IMR-90 (cell line): ENCODE data around the gene ZNF512. TPM values are rescaled to one million over a fixed set of nuclear protein-coding genes. Genes with fewer than 3 reads are reported as not detected.

ENCODE experiments used
- ATAC-seq: fragments of 200-7000 bp; cut with Tn5 transposase; 2 replicates; pipeline ENCODE4 v1.9.1; 2020; ENCODE audit warnings: low read depth, mild to moderate bottlenecking, moderate library complexity
- BruUV-seq: library from RNA; stranded (reverse); fragments of 400-500 nt; replicated peaks from 2 replicates; lab custom pipeline; 2021; lab: Mats Ljungman, UMichigan
- CTCF ChIA-PET: fragments of 300-600 bp; formaldehyde crosslinking; extraction: SDS; loops from one replicate; lab custom pipeline; 2021; ENCODE audit warnings: antibody characterized with exemption; lab: Yijun Ruan, JAX
- POLR2A ChIA-PET: fragments of 300-600 bp; sonication (Branson Sonifier 250); formaldehyde crosslinking; loops from one replicate; lab custom pipeline; 2022; ENCODE audit warnings: antibody characterized with exemption; ENCODE audit not compliant: unreplicated experiment; lab: Charles Lee
- DNase-seq: peaks from one replicate; pipeline ENCODE4 v3.0.0; 2013
- H2AFZ ChIP-seq: replicated peaks from 2 replicates; pipeline ENCODE3; 2013; ENCODE audit warnings: low read length, mild to moderate bottlenecking; ENCODE audit not compliant: poor library complexity
- H2AK5ac ChIP-seq: 2 replicates; pipeline ENCODE4 v1.6.1; 2013; ENCODE audit warnings: low read depth, low read length, inconsistent platforms
- H2AK9ac ChIP-seq: replicated peaks from 2 replicates; pipeline ENCODE3; 2013; ENCODE audit warnings: mild to moderate bottlenecking, low read depth, low read length, moderate library complexity; ENCODE audit not compliant: poor library complexity
- H2BK120ac ChIP-seq: 2 replicates; pipeline ENCODE4 v1.6.1; 2013; ENCODE audit warnings: low read depth, low read length, inconsistent platforms
- H2BK15ac ChIP-seq: 3 replicates; pipeline ENCODE4 v1.6.1; 2013; ENCODE audit warnings: low read depth, low read length, inconsistent platforms
- H2BK20ac ChIP-seq: 2 replicates; pipeline ENCODE4 v1.6.1; 2013; ENCODE audit warnings: low read depth, mild to moderate bottlenecking, inconsistent platforms, low read length, moderate library complexity
- H2BK5ac ChIP-seq: 2 replicates; pipeline ENCODE4 v1.6.1; 2013; ENCODE audit warnings: mild to moderate bottlenecking, low read depth, low read length, inconsistent platforms; ENCODE audit not compliant: poor library complexity, severe bottlenecking
- H3K14ac ChIP-seq: replicated peaks from 2 replicates; pipeline ENCODE4 v1.6.1; 2013; ENCODE audit warnings: low read depth, low read length, inconsistent platforms
- H3K18ac ChIP-seq: 2 replicates; pipeline ENCODE4 v1.6.1; 2013; ENCODE audit warnings: low read depth, low read length, control low read depth
- H3K23ac ChIP-seq: 2 replicates; pipeline ENCODE4 v1.6.1; 2013; ENCODE audit warnings: low read depth, low read length, inconsistent platforms
- H3K27ac ChIP-seq: 2 replicates; pipeline ENCODE4 v1.5.1; 2013; ENCODE audit warnings: mild to moderate bottlenecking, control low read depth, low read length; ENCODE audit not compliant: insufficient read depth
- H3K27me3 ChIP-seq: 2 replicates; pipeline ENCODE4 v1.6.1; 2013; ENCODE audit warnings: low read length; ENCODE audit not compliant: control insufficient read depth, insufficient read depth
- H3K36me3 ChIP-seq: 2 replicates; pipeline ENCODE4 v1.6.1; 2013; ENCODE audit warnings: low read length, mixed read lengths; ENCODE audit not compliant: control insufficient read depth, insufficient read depth
- H3K4ac ChIP-seq: 2 replicates; pipeline ENCODE4 v1.6.1; 2013; ENCODE audit warnings: low read depth, low read length, inconsistent platforms
- H3K4me1 ChIP-seq: 2 replicates; pipeline ENCODE4 v1.6.1; 2013; ENCODE audit warnings: low read length, mixed read lengths; ENCODE audit not compliant: control insufficient read depth, insufficient read depth
- H3K4me2 ChIP-seq: 2 replicates; pipeline ENCODE4 v1.6.1; 2013; ENCODE audit warnings: low read depth, mild to moderate bottlenecking, control low read depth, low read length, moderate library complexity
- H3K4me3 ChIP-seq: 2 replicates; pipeline ENCODE4 v1.5.1; 2013; ENCODE audit warnings: low read depth, mild to moderate bottlenecking, control low read depth, low read length, moderate library complexity; ENCODE audit not compliant: insufficient read depth
- H3K56ac ChIP-seq: 2 replicates; pipeline ENCODE4 v1.6.1; 2013; ENCODE audit warnings: low read length, inconsistent platforms; ENCODE audit not compliant: insufficient read depth; ENCODE audit errors: extremely low read depth
- H3K79me1 ChIP-seq, 2 experiments: 2 replicates each; pipeline ENCODE4 v1.6.1; 2013; ENCODE audit warnings: low read length in 2 of 2, inconsistent platforms in 1 of 2, low read depth in 1 of 2
- H3K9ac ChIP-seq: 2 replicates; pipeline ENCODE4 v1.6.1; 2013; ENCODE audit warnings: low read depth, low read length, control low read depth
- H3K9me1 ChIP-seq: 2 replicates; pipeline ENCODE4 v1.6.1; 2013; ENCODE audit warnings: low read length, inconsistent platforms; ENCODE audit not compliant: insufficient read depth
- H3K9me3 ChIP-seq: 2 replicates; pipeline ENCODE4 v1.6.1; 2013; ENCODE audit warnings: low read length; ENCODE audit not compliant: control insufficient read depth, insufficient read depth
- H4K20me1 ChIP-seq: 2 replicates; pipeline ENCODE4 v1.6.1; 2013; ENCODE audit warnings: low read length, inconsistent platforms; ENCODE audit not compliant: insufficient read depth
- H4K5ac ChIP-seq: 2 replicates; pipeline ENCODE4 v1.6.1; 2013; ENCODE audit warnings: mild to moderate bottlenecking, low read depth, low read length, control low read depth
- H4K8ac ChIP-seq, 2 experiments: 2 replicates each; pipeline ENCODE4 v1.6.1; 2013; ENCODE audit warnings: low read depth in 2 of 2, low read length in 2 of 2, control low read depth in 1 of 2, inconsistent platforms in 1 of 2
- H4K91ac ChIP-seq: 2 replicates; pipeline ENCODE4 v1.6.1; 2013; ENCODE audit warnings: low read depth, low read length, inconsistent platforms; ENCODE audit not compliant: insufficient read depth
- BHLHE40 ChIP-seq: fragments of 150-350 bp; IDR thresholded peaks from 2 replicates; pipeline ENCODE4 v1.6.1; 2016; ENCODE audit warnings: mild to moderate bottlenecking, low read depth, low read length
- CEBPB ChIP-seq: IDR thresholded peaks from 2 replicates; pipeline ENCODE4 v1.6.1; 2012; ENCODE audit warnings: low read depth, low read length, improper control_type of control experiment
- CHD1 ChIP-seq: IDR thresholded peaks from 2 replicates; pipeline ENCODE4 v1.6.1; 2012; ENCODE audit warnings: low read depth, low read length, improper control_type of control experiment
- CTCF ChIP-seq: conservative IDR thresholded peaks from 2 replicates; pipeline ENCODE4 v1.5.1; 2012; ENCODE audit warnings: mild to moderate bottlenecking, low read depth, low read length, improper control_type of control experiment
- ELK1 ChIP-seq: fragments of 150-350 bp; IDR thresholded peaks from 2 replicates; pipeline ENCODE4 v1.6.1; 2016; ENCODE audit warnings: low read depth, mild to moderate bottlenecking, low read length, moderate library complexity, borderline replicate concordance
- FOS ChIP-seq: fragments of 150-350 bp; IDR thresholded peaks from 2 replicates; pipeline ENCODE4 v1.6.1; 2016; ENCODE audit warnings: low read depth, low read length
- MAFK ChIP-seq: IDR thresholded peaks from 2 replicates; pipeline ENCODE4 v1.6.1; 2012; ENCODE audit warnings: low read depth, low read length, improper control_type of control experiment
- MAZ ChIP-seq: IDR thresholded peaks from 2 replicates; pipeline ENCODE4 v1.6.1; 2012; ENCODE audit warnings: low read depth, mild to moderate bottlenecking, low read length, improper control_type of control experiment, moderate library complexity, borderline replicate concordance
- NFE2L2 ChIP-seq: fragments of 150-350 bp; IDR thresholded peaks from 2 replicates; pipeline ENCODE4 v1.6.1; 2016; ENCODE audit warnings: low read depth, mild to moderate bottlenecking, low read length
- POLR2A ChIP-seq: IDR thresholded peaks from 2 replicates; pipeline ENCODE4 v1.6.1; 2012; ENCODE audit warnings: mild to moderate bottlenecking, low read depth, low read length
- RAD21 ChIP-seq: IDR thresholded peaks from 2 replicates; pipeline ENCODE4 v1.6.1; 2012; ENCODE audit warnings: low read length, improper control_type of control experiment
- RCOR1 ChIP-seq: IDR thresholded peaks from 2 replicates; pipeline ENCODE4 v1.6.1; 2012; ENCODE audit warnings: mild to moderate bottlenecking, low read length, improper control_type of control experiment; ENCODE audit not compliant: insufficient replicate concordance
- RFX5 ChIP-seq: IDR thresholded peaks from 2 replicates; pipeline ENCODE4 v1.8.0; 2012; ENCODE audit warnings: low read depth, mild to moderate bottlenecking, low read length, moderate library complexity
- SMC3 ChIP-seq: fragments of 150-350 bp; IDR thresholded peaks from 2 replicates; pipeline ENCODE4 v1.6.1; 2016; ENCODE audit warnings: low read depth, mild to moderate bottlenecking, antibody characterized with exemption, low read length, moderate library complexity
- USF2 ChIP-seq: fragments of 150-350 bp; IDR thresholded peaks from 2 replicates; pipeline ENCODE4 v1.6.1; 2017; ENCODE audit warnings: mild to moderate bottlenecking, antibody characterized with exemption, low read length, low read depth
- dilution Hi-C: fragments of 300-500 bp; cut with HindIII; formaldehyde crosslinking; loops from one replicate; pipeline ENCODE4 v1.14.3; 2018; ENCODE audit warnings: low sequenced_read_pairs; ENCODE audit not compliant: unreplicated experiment
- in situ Hi-C: fragments of 300-500 bp; cut with MboI; formaldehyde crosslinking; loops from 3 replicates; pipeline ENCODE4 v1.14.3; 2019; ENCODE audit warnings: low sequenced_read_pairs, inconsistent platforms, mixed read lengths
- intact Hi-C: fragments of 100-400 bp; cut with micrococcal nuclease; formaldehyde crosslinking; loops from 2 replicates; pipeline ENCODE4 v1.10.0; 2022
- polyA plus RNA-seq, 3 experiments: library from polyadenylated mRNA; depleted of rRNA; stranded (reverse); fragments of >200 nt; gene quantifications; 2 replicates each; pipeline ENCODE4 v1.2.3, GENCODE V29; 2012; ENCODE audit warnings: low replicate concordance in 1 of 3
- total RNA-seq: library from RNA; depleted of rRNA; stranded (reverse); fragments of >200 nt; gene quantifications from 2 replicates; pipeline ENCODE4 v1.2.3, GENCODE V29; 2012

ZNF512 gene
- total and polyA plus RNA-seq, 2 of the 4 experiments (the other 2 are of a cell fraction), result 25.8 to 56.5 TPM

GRCh38 chr2:27624943-27625342 is 42.1 kb downstream of the ZNF512 start:
- Histone ChIP-seq H3K18ac (no peak overlapping the region), H2BK15ac (no peak overlapping the region), H3K4me2 (no peak overlapping the region), H3K9me1 (peaks cover 8% of the 10 kb centered on the region), H2BK20ac (no peak overlapping the region), H2AK5ac (no peak overlapping the region), H2AK9ac (no peak overlapping the region), H3K23ac (no peak overlapping the region), H2BK120ac (no peak overlapping the region), H3K9me3 (no peaks in the 10 kb centered on the region), H3K79me1 (peaks cover 12 to 25% of the 10 kb centered on the region in 2 experiments), H3K4me3 (no peak overlapping the region), H3K4ac (no peak overlapping the region), H3K27me3 (no peaks in the 10 kb centered on the region), H2BK5ac (no peak overlapping the region), H4K5ac (no peak overlapping the region), H3K56ac (no peak overlapping the region), H4K20me1 (no peaks in the 10 kb centered on the region), H3K4me1 (peaks cover 14% of the 10 kb centered on the region), H2AFZ (no peak overlapping the region), H4K8ac (no peak overlapping the region), H4K91ac (no peak overlapping the region), H3K36me3 (peaks cover 15% of the 10 kb centered on the region), H3K14ac (no peak overlapping the region), H3K27ac (no peak overlapping the region), H3K9ac (no peak overlapping the region)
- in situ Hi-C loops (no loop called here), intact Hi-C loops (loop anchor here (10.0 kb wide), 1 partner anchor 220 kb away; the partner anchor contains the start of gene PPM1G), dilution Hi-C loops (no loop called here)
- TF ChIP-seq MAZ (no peak), CHD1 (no peak), SMC3 (no peak), POLR2A (no peak), MAFK (no peak), NFE2L2 (no peak), FOS (no peak), USF2 (no peak), RAD21 (no peak), CTCF (no peak), RFX5 (no peak), RCOR1 (no peak), CEBPB (no peak), BHLHE40 (no peak), ELK1 (no peak)
- CTCF ChIA-PET, result no interaction called here
- POLR2A ChIA-PET, result no interaction called here
- no peak for DNase-seq
- no peak for ATAC-seq
- no TSS peak for BruUV-seq
